Left ventricle myocardium inferior (tissue), 1 donor: Measurements from ENCODE around the gene TNIK. TPM values are rescaled to one million over a fixed set of nuclear protein-coding genes. Genes with fewer than 3 reads are reported as not detected.

Source experiments
- DNase-seq: peaks from one replicate; pipeline ENCODE4 v3.0.0-alpha.2; 2020
- H3K27ac ChIP-seq: fragments of 200-600 bp; replicated peaks from 2 replicates; pipeline ENCODE4 v1.8.0; 2021
- H3K27me3 ChIP-seq: fragments of 200-600 bp; 2 replicates; pipeline ENCODE4 v1.8.0; 2021; ENCODE audit warnings: low read depth
- H3K36me3 ChIP-seq: fragments of 200-600 bp; 2 replicates; pipeline ENCODE4 v1.8.0; 2021
- H3K4me1 ChIP-seq: fragments of 200-600 bp; 2 replicates; pipeline ENCODE4 v1.8.0; 2021
- H3K4me3 ChIP-seq: fragments of 200-600 bp; 2 replicates; pipeline ENCODE4 v1.8.0; 2021; ENCODE audit warnings: mild to moderate bottlenecking, moderate library complexity
- H3K9me3 ChIP-seq: fragments of 200-600 bp; replicated peaks from 2 replicates; pipeline ENCODE4 v1.8.0; 2021
- CTCF ChIP-seq: fragments of 200-600 bp; IDR thresholded peaks from 2 replicates; pipeline ENCODE4 v1.8.0; 2021; ENCODE audit warnings: antibody characterized with exemption, mild to moderate bottlenecking, borderline replicate concordance
- intact Hi-C: fragments of 100-400 bp; cut with micrococcal nuclease; formaldehyde crosslinking; loops from one replicate; pipeline ENCODE4 v1.11.0; 2022
- total RNA-seq: library from RNA; stranded (reverse); fragmentation: NEBNext Ultra II Directional; extraction: Animal tissue kit (Norgen Biotek cat#: 25700); gene quantifications from one replicate; pipeline ENCODE4 v1.2.1, GENCODE V29; 2021
- donor health status: DM: no; HTN: yes; CAD: no; lungs with severe emphysema.

The TNIK gene
- total RNA-seq, 1 donor from 2014 or later = 28.6 TPM

DNA sequence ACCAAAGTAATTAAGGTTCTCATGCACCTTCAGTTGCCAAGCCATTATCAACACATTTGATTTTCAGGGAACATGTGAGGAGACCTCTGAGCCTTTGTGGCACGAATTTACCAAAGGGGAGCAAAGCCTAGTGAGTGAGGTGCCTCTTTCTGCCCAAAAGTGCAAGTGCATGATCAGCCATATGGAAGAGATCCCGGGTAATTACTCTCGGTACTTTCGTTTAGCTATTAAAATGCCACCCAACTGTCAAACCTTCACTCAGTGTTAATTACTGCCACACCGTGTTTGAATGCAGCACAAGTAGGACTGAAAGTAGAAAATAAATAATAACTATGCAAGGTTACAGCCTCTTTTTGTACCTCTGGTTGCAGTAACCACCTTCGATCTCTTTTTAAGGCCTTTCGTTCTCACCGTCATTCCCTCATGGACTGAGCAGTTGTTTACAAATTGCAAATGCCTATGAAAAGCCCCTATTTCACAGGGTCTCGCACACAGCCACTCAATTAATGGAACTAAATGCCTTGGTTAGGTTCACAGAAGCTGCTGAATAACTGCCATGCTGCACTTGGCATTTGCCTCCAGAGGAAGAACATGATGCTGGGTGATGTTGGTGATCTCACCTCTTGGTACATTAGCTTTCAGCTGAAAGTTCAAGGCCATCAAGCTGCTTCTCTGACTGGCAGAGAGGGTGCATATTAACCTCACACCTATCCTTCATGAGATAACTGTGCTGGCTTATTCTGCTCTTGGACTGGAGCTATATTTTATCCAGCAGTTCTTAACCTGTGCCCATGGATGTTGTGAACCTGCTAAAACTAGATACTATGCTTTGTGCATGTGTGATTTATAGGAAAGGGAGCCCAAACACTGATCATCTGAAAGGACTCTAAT is 69.9 kb downstream of the TNIK start:
- H3K27ac ChIP-seq = no peak overlapping the region
- H3K27me3 ChIP-seq = no peaks in the 10 kb centered on the region
- no peak for TF ChIP-seq CTCF
- DNase-seq = no peak
- peaks cover 11% of the 10 kb centered on the region for H3K9me3 ChIP-seq
- peaks cover 51% of the 10 kb centered on the region for H3K4me1 ChIP-seq
- intact Hi-C loops = no loop called here
- no peaks in the 10 kb centered on the region for H3K36me3 ChIP-seq
- H3K4me3 ChIP-seq = no peak overlapping the region

DNA sequence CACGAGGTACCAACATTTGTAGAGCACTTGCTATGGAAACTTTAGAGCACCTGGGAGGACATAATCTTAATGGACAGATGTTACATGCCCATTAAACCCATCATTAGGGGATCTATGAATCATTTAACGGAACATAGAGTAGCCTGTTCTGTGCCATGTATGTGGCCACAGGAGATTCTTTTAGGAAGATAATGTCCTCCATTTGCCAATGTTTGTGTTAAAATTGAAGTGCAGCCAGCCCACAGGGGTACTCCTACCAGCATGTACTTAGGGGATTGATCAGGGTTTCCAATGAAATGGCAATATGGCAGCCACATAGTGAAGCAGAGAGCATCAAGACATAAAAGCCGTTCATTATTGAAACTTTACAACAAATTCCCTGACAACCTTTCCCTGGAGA is 70.7 kb downstream of the TNIK start:
- Histone ChIP-seq H3K36me3 (no peaks in the 10 kb centered on the region), H3K4me1 (peaks cover 49% of the 10 kb centered on the region), H3K27ac (no peak overlapping the region), H3K4me3 (no peak overlapping the region), H3K9me3 (peaks cover 11% of the 10 kb centered on the region), H3K27me3 (no peaks in the 10 kb centered on the region)
- no peak for TF ChIP-seq CTCF
- intact Hi-C loops = no loop called here
- no peak for DNase-seq

GRCh38 chr3:171388527-171388926 is 71.7 kb downstream of the TNIK start:
- no peak for DNase-seq
- H3K27me3 ChIP-seq = no peaks in the 10 kb centered on the region
- TF ChIP-seq CTCF = no peak
- no peak overlapping the region for H3K4me3 ChIP-seq
- peaks cover 53% of the 10 kb centered on the region for H3K4me1 ChIP-seq
- intact Hi-C loops = no loop called here
- no peak overlapping the region for H3K27ac ChIP-seq
- peaks cover 11% of the 10 kb centered on the region for H3K9me3 ChIP-seq
- H3K36me3 ChIP-seq = no peaks in the 10 kb centered on the region

- DNase-seq = no peak
- no peak overlapping the region for H3K4me3 ChIP-seq
- H3K27ac ChIP-seq = no peak overlapping the region
- H3K4me1 ChIP-seq = peaks cover 49% of the 10 kb centered on the region
- H3K9me3 ChIP-seq = peaks cover 11% of the 10 kb centered on the region
- no peaks in the 10 kb centered on the region for H3K36me3 ChIP-seq
- H3K27me3 ChIP-seq = no peaks in the 10 kb centered on the region
- intact Hi-C loops = no loop called here
- no peak for TF ChIP-seq CTCF
Observed at GRCh38 chr3:171387062-171387461, 73.1 kb downstream of the TNIK start.

- Histone ChIP-seq H3K36me3 (no peaks in the 10 kb centered on the region), H3K27me3 (no peaks in the 10 kb centered on the region), H3K27ac (no peak overlapping the region), H3K9me3 (no peaks in the 10 kb centered on the region), H3K4me1 (peaks cover 57% of the 10 kb centered on the region), H3K4me3 (no peak overlapping the region)
- TF ChIP-seq CTCF = no peak
- no peak for DNase-seq
- intact Hi-C loops = no loop called here
Observed at GRCh38 chr3:171385086-171385485, 75.1 kb downstream of the TNIK start.
